Neural progenitor cell (in vitro differentiated cells): Measurements from ENCODE around the gene BBS5.

Source experiments
- EZH2 ChIP-seq: fragments of 200-600 bp; sonication (generic); IDR thresholded peaks from 2 replicates; pipeline ENCODE4 v1.6.1; 2017; ENCODE audit warnings: antibody characterized with exemption, mild to moderate bottlenecking, moderate library complexity
- TF ChIP-seq, protein P1 (sequence below): fragments of 200-600 bp; sonication (generic); IDR thresholded peaks from 2 replicates; pipeline ENCODE4 v1.5.1; 2017; ENCODE audit warnings: antibody characterized with exemption, mild to moderate bottlenecking

- TF ChIP-seq, protein P1, sequence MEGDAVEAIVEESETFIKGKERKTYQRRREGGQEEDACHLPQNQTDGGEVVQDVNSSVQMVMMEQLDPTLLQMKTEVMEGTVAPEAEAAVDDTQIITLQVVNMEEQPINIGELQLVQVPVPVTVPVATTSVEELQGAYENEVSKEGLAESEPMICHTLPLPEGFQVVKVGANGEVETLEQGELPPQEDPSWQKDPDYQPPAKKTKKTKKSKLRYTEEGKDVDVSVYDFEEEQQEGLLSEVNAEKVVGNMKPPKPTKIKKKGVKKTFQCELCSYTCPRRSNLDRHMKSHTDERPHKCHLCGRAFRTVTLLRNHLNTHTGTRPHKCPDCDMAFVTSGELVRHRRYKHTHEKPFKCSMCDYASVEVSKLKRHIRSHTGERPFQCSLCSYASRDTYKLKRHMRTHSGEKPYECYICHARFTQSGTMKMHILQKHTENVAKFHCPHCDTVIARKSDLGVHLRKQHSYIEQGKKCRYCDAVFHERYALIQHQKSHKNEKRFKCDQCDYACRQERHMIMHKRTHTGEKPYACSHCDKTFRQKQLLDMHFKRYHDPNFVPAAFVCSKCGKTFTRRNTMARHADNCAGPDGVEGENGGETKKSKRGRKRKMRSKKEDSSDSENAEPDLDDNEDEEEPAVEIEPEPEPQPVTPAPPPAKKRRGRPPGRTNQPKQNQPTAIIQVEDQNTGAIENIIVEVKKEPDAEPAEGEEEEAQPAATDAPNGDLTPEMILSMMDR: no peak
- no peak for TF ChIP-seq EZH2
Measured at GRCh38 chr2:169468841-169469240, 10.5 kb upstream of the BBS5 start.
